SK-N-SH treated with all-trans-retinoic acid at 6 μM for 48 hours (cell line): ENCODE measurements around the gene CIDEC.

Experiments used
- ESRRG ChIP-seq: fragments of 250-450 bp; sonication (Bioruptor Pico); IDR thresholded peaks from 2 replicates; pipeline ENCODE4 v1.6.1; 2021; ENCODE audit warnings: mild to moderate bottlenecking
- TCF4 ChIP-seq: fragments of 250-450 bp; sonication (Bioruptor Pico); IDR thresholded peaks from 2 replicates; pipeline ENCODE4 v1.8.0; 2021; ENCODE audit warnings: mild to moderate bottlenecking, moderate library complexity, borderline replicate concordance
- TF ChIP-seq, protein P1 (sequence below): fragments of 250-450 bp; sonication (Bioruptor Pico); IDR thresholded peaks from 2 replicates; pipeline ENCODE4 v1.5.1; 2020; ENCODE audit warnings: low read depth, mild to moderate bottlenecking, moderate library complexity

DNA sequence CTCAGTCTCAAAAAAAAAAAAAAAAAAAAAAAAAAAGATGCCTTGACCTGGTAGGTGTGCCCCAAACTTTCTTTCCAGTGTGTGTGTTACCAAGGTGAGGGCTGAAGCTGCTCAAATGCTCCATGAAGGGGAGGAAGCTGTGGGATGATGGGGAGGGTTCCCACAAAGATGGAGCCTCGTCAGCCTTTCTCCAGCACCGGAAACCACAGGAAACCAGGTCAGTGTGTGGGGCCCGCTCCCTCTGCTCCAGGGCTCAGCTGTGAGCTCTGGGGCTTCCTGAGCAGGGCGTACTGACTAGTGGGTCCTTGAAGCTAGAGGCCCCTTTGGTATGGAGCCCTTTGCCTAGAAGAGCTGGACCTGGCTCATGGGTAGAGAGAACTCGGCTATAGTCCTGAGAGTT lies 21.9 kb upstream of the CIDEC start:
- TF ChIP-seq, protein P1, sequence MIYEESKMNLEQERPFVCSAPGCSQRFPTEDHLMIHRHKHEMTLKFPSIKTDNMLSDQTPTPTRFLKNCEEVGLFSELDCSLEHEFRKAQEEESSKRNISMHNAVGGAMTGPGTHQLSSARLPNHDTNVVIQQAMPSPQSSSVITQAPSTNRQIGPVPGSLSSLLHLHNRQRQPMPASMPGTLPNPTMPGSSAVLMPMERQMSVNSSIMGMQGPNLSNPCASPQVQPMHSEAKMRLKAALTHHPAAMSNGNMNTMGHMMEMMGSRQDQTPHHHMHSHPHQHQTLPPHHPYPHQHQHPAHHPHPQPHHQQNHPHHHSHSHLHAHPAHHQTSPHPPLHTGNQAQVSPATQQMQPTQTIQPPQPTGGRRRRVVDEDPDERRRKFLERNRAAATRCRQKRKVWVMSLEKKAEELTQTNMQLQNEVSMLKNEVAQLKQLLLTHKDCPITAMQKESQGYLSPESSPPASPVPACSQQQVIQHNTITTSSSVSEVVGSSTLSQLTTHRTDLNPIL (CRISPR knock-in tag): no peak
- no peak for TF ChIP-seq ESRRG (CRISPR knock-in tag)
- TF ChIP-seq TCF4 (CRISPR knock-in tag): no peak
